Left renal cortex interstitium (tissue), 4 donors: Measurements from ENCODE around the gene IL1RAPL1. TPM values are rescaled to one million over a fixed set of nuclear protein-coding genes. Genes with fewer than 3 reads are reported as not detected.

Source experiments
- DNase-seq, 4 donors: peaks; one replicate each; pipeline ENCODE4 v3.0.0-alpha.2; 2013; ENCODE audit warnings: low read depth in 4 of 4, low spot score in 2 of 4, missing footprints in 1 of 4
- polyA plus RNA-seq, 4 donors: library from polyadenylated mRNA; unstranded; fragments of 120-200 nt; gene quantifications; one replicate each; pipeline ENCODE4 v1.2.1, GENCODE V29; 2013; ENCODE audit not compliant: insufficient read length in 4 of 4

The IL1RAPL1 gene
- polyA plus RNA-seq = 1 to 10 TPM; 2.6 to 2.7 (median 2.6) TPM

DNA sequence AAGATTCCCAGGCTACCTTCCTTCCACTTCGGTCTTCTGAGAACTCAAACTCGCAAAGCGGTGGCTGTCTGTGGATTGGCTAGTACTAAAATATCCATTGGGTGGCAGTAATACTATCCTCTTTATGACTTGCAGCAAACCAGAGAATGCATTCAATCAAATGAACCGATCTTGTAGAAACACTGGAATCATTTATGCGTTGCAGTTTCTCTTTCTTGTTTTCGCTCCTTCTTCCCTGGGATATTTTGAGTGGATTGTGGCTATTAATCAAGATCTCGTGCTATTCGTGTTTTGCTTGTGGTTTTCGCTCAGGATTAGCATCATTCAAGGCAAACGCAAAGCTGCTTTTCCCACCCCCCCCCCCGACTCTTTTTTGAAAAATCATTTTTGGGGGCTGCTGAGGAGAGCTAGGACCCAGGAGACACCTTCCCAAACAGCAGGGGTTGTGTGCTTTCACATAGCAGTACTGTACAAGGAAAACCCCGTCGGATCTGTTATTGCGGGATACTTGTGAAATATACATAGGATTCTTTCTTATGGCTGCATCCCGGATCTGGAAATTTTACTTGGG lies at the start of gene IL1RAPL1:
Gene IL1RAPL1, plus strand, starts transcription at position 466 of the 571 bp plus-strand sequence.
- DNase-seq = no peak

GRCh38 chrX:28542791-28543190 lies 44.5 kb upstream of the IL1RAPL1 start:
- no peak for DNase-seq

DNA sequence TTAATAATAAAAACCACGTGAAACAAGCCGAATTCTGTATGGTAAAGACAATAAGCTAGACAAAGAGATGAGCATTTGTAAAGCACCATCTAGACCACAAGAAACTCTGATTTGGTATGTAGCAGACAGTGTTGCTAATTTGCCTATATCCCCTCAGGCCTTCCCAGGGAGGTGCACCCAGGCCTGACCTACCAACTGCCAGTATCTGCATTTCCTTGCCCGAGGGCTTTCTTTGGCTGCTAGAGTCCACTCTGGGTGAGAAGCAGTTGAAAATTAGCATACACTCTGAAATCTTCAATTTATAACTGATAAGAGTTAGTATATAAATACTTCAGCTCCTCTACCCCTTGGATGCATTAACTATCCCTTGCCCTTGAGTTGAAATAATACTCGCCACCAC lies 37.4 kb upstream of the IL1RAPL1 start:
- DNase-seq = no peak

- no peak for DNase-seq
Measured at GRCh38 chrX:28550331-28550872, 36.8 kb upstream of the IL1RAPL1 start.

- no peak for DNase-seq
Measured at GRCh38 chrX:28552322-28552721, 34.9 kb upstream of the IL1RAPL1 start.

DNA sequence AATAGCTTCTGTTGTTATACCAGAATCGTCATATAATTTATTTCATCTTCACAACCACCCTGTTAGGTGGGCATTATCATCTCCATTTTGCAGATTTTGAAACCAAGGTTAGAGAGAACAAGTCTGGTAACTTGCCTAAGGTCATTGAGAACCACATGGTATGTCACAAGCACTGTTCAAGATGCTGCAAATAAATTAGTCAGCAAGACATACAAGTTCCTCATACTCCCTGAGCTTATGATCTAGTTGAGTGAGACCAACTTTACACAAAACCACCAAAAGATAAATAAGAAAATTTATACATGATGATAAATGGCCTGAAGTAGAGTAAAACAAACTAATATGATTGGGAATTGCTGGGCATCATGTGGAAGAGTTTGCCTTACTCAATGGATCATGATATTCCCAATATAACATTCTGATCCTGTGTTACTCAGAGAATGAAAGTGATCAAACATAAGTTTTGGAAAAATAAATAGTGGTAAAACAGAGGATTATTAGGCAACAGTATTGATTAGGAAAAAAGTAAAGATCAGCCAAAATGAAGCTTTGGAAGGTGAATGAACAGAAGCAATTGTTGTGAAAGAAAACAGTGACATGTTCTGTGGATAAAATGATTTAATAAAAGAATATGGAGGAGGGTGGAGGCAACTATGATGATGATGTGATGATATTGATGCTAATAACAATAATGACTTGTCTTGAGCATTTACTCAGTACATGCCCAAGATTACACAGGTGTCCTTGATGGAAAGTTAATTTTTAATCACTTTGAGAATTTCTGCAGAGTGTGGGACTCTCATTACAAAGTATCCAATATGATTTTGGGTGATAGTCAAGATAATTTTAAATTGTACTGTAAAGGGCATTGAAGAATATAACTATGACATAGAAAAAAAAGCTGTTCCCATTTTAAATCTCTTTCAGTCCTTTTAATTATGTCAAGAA lies 34.1 kb upstream of the IL1RAPL1 start:
- DNase-seq = no peak

DNA sequence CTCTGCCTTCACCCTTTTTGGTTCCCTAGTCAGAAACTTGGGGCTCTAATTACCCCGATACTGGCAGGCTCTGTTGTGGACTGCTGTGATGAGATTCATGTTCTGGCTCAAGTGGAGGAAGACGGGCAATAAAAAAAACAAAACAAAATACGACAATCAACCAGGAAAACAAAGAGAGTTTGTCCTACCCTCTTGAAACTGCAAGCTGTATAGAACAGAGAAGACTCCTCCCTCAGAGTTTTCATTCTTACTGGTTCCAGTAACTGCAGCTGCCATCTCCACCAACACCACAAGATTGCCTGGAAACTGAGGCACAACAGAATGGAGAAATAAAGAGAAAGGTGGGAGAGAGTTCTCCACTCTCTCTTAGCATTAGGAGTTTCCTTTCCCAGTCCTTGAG lies 11.1 kb upstream of the IL1RAPL1 start:
- no peak for DNase-seq

GRCh38 chrX:28581522-28581921 lies 5.7 kb upstream of the IL1RAPL1 start:
- no peak for DNase-seq

- no peak for DNase-seq
Measured at GRCh38 chrX:28582511-28582910, 4.7 kb upstream of the IL1RAPL1 start.

DNA sequence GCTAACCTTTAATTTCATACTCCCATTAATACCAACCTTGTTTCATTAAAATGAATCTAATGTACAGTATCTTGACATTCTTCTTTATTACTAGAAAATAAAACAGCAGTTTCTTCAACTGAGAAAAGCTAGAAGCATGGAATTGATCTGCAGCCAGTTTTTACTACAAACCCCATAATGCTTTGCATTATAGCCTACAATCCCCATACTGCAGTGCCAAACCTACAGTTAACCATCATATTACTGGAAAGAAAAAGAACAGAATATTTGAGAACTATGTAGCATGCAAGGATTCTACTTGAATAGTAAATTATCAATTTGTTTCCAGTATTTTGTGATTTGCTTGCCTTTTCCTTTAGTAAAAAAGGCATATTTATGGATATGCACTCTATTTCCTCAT lies 3.2 kb upstream of the IL1RAPL1 start:
- DNase-seq = no peak

GRCh38 chrX:28585767-28586166 lies 1.5 kb upstream of the IL1RAPL1 start:
- DNase-seq = no peak

- DNase-seq = no peak
Measured at GRCh38 chrX:28586286-28586685, 960 bp upstream of the IL1RAPL1 start.

DNA sequence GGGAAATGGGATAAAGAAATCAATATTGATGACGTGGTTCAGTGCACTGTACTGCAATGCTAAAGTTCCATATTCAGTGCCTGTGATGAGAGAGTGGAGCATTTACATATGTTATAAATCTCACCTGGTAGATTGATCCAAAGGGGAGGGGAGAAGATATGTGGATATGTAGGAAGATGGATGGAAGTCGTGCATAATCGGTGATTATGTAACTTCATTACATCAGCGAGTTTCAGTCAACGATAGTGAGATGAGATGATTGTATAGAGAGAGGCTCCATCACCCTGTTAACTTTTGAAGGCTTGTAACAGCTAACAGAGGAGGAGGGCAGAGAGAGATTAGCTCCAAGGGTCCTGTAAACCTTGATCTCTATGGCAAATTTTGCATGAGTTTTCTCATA lies 1.8 kb downstream of the IL1RAPL1 start:
- no peak for DNase-seq

DNA sequence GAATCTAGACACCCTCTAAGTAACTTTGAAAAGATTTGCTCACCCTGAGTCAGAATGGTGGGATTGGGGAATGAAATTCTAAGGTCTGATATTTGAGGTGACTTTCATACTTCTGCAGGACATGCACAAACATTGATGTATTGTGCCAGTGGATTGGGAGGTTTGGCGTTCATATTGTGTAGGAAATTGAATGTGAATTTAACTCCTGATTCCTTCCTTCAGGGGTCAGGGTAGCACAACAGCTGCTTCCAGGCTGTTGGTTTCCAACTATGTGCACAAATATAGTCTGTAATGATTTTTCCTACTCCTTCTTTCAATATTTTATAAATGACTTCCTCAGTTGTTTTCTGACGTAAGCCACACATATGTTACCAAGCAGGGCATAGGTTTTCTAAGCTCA lies 3.1 kb downstream of the IL1RAPL1 start:
- DNase-seq = no peak

DNA sequence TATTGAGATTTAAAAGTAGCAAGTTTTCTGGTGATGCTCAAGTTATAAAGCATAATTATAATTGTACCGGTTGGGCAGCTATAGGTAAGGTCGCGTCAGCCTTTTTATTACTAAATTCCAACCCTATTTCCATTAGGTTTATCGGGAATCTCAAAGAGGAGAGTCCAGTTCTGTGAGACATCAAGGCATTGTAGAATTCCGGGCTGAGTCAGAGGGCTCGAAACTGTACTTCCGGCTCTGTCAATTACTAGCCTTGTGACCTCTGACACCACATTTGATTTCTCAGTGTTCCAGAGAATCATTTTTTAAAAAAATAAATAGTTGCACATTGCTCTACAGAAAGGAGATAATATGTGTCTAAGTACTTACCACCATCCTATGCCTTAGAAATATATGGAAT lies 4.3 kb downstream of the IL1RAPL1 start:
- DNase-seq = no peak

DNA sequence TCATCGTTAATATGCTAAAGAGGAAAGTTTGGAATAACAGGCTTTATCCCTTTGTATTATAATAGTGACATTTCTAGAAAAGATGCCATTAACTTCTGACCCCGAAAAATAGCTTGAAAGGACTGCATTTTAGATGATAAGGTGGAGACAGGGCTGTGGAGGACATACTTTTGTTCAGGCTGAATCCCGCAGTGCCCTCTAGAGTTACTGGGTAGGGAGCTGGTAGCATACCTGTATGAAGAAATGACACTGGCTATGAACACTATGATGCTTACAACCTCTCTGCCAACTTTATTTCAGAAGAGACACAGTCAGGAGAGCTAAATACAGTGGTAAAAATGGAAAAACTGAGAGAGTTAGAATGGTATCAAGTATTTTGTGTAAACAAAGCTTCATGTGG lies 8.1 kb downstream of the IL1RAPL1 start:
- DNase-seq = no peak

GRCh38 chrX:28599957-28600356 lies 12.7 kb downstream of the IL1RAPL1 start:
- no peak for DNase-seq

DNA sequence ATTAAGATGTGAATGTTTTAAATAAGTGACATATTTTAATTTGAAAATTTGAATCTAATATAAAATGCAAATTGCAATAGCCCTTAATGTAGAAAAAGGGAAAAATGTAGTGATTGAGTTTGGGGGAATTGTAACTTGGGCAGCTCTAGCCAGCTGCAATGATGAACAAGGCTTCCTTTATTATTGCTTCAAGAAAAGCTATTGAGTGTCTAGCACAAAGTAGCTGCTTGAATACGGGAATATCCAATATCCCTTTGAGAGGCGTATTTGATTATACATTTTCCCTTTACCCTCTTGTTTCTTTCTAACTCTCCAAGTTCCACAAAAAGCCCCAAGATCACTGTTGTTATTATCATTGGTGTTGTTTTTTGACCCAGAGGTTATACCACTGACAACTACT lies 21.8 kb downstream of the IL1RAPL1 start:
- DNase-seq = no peak

DNA sequence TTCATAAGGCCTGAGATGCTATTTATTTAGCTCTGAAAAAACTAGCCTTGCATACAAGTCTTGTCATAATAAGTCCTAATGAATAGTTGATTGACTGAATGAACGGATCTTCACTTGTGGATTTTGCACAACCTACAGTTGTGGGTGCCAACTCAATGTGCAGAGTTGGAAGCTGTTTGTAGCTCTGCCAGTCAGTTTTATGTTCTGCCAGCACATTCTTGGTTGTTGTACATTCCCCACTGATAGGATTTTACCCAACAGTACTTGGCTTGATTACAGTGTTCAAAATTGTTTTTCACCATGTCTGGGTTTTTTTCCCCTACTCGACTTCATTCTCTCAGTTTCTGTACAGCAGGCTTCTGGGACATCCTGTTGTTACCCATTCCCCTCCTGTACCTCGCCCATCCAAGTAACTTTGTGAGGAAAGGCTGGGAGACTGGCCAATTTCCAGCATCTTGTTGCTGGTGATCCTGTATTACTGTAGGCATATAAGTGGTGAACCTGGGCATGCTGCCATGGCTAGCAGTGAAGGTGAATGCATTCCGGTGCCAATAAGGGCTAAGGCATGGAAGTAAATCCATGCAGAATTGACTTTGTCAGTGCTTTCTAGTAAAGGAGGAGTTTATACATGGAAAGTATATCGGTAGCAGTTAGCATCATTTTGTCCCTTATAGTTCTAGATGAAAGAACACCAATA lies 22.8 kb downstream of the IL1RAPL1 start:
- no peak for DNase-seq

- no peak for DNase-seq
Measured at GRCh38 chrX:28610746-28611145, 23.5 kb downstream of the IL1RAPL1 start.

GRCh38 chrX:28613558-28613957 lies 26.3 kb downstream of the IL1RAPL1 start:
- no peak for DNase-seq
